ENCODE results near the gene EAF1. TPM values are rescaled to one million over a fixed set of nuclear protein-coding genes. Genes with fewer than 3 reads are reported as not detected.
A peak's percentile ranks its signal among the peaks of the same experiment; 100 is the strongest.
"Not testable (repeated sequence)": the region's sequence is repeated elsewhere in the genome, so short reads cannot be mapped to it uniquely, and the experiment has no call there.

EAF1 gene
- total RNA-seq, 1 experiment from 2014 or later: 16.0 TPM

DNA sequence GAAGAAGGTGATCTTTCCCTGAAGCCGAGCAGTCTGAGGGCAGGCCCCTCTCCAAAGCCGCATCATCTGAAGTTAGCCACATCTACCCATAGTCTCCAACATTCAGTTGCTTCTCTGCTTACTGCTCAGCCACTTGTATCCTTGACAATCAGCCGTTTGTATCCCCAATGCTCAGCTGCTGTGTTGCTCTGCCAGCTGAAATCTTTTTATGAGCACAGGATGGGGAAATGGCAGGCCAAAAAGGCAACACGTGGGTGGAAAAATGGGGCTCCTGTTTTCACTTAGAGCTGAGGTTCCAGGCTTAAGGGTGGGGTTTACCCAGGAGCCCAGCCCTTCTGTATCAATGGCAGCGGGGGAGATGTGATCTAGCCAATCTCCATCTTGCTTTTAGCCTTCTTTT is 36.4 kb upstream of the EAF1 start:
- no peak overlapping the region for H3K4me3 ChIP-seq
- no peak for DNase-seq (ENCODE audit: low read depth in 1 of 2, low spot score in 2 of 2)
- no peaks in the 10 kb centered on the region for H3K27me3 ChIP-seq (replicated peaks)
- no peak overlapping the region for H3K27ac ChIP-seq
- no peaks in the 10 kb centered on the region for H3K9me3 ChIP-seq (replicated peaks)
- H3K4me1 ChIP-seq (replicated peaks): no peaks in the 10 kb centered on the region
- no peaks in the 10 kb centered on the region for H3K36me3 ChIP-seq

DNA sequence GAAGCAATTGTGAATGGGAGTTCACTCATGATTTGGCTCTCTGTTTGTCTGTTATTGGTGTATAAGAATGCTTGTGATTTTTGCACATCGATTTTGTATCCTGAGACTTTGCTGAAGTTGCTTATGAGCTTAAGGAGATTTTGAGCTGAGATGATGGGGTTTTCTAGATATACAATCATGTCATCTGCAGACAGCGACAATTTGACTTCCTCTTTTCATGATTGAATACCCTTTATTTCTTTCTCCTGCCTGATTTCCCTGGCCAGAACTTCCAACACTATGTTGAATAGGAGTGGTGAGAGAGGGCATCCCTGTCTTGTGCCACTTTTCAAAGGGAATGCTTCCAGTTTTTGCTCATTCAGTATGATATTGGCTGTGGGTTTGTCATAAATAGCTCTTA is 34.1 kb upstream of the EAF1 start:
- DNase-seq (ENCODE audit: low read depth in 1 of 2, low spot score in 2 of 2): not testable (repeated sequence)

DNA sequence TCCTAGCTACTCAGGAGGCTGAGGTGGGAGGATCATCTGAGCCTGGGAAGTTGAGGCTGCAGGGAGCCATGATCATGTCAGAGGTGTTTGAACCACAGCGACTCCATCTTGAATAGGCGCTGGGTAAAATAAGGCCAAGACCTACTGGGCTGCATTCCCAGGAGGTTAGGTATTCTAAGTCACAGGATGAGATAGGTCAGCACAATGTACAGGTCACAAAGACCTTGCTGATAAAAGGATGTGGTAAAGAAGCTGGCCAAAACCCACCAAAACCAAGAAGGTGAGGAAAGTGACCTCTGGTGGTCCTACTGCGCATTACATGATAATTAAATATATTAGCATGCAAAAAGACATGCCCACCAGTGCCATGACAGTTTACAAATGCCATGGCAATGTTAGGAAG is 28.7 kb upstream of the EAF1 start:
- H3K27ac ChIP-seq: not testable (repeated sequence)

More for the DNA sequence above, 34.1 kb upstream of the EAF1 start:
- not testable (repeated sequence) for H3K9me3 ChIP-seq (replicated peaks); H3K27me3 ChIP-seq (replicated peaks); H3K36me3 ChIP-seq; H3K27ac ChIP-seq; H3K4me3 ChIP-seq; H3K4me1 ChIP-seq (replicated peaks)

DNA sequence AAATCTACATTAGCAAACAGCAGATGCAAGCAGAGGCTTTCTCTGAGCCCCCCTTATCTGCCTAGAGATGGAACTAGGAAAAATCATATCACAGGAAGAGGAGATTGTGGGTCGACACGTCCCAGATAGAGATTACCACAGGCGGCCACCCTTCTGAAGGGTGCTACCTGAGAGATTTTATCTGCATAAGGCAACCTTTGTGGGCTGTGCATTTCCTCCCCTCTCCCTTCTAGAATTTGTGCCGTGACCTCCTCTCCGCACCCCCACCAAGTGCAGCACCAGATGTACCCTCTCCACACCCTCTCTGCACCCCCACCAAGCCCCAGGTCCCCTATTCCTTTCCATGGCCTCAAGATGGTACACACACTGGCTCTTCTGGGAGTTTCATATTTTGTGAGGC is 27.4 kb upstream of the EAF1 start:
- H3K4me3 ChIP-seq: no peak overlapping the region
- H3K27ac ChIP-seq: no peak overlapping the region
- no peaks in the 10 kb centered on the region for H3K4me1 ChIP-seq (replicated peaks)
- H3K9me3 ChIP-seq (replicated peaks): no peaks in the 10 kb centered on the region
- H3K27me3 ChIP-seq (replicated peaks): no peaks in the 10 kb centered on the region
- no peak for DNase-seq (ENCODE audit: low read depth in 1 of 2, low spot score in 2 of 2)
- no peaks in the 10 kb centered on the region for H3K36me3 ChIP-seq

More for the DNA sequence above, 28.7 kb upstream of the EAF1 start:
- not testable (repeated sequence) for H3K27me3 ChIP-seq (replicated peaks); H3K4me1 ChIP-seq (replicated peaks); H3K9me3 ChIP-seq (replicated peaks); DNase-seq (ENCODE audit: low read depth in 1 of 2, low spot score in 2 of 2); H3K4me3 ChIP-seq; H3K36me3 ChIP-seq

DNA sequence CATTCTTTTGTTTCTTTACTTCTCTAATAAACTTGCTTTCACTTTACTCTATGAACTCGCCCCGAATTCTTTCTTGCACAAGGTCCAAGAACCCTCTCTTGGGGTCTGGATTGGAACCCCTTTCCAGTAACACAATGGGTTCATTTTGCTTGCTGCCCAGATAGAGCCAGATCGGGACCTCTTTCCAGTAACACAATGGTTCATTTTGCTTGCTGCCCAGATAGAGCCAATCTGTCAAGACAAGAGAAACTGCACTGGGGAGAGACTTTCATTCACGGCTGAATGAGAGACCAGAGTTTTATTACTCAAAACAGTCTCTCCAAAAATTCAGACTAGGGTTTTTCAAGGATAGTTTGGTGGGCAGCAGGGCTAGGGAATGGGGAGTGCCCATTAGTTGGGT is 25.5 kb upstream of the EAF1 start:
- no peaks in the 10 kb centered on the region for H3K4me1 ChIP-seq (replicated peaks)

DNA sequence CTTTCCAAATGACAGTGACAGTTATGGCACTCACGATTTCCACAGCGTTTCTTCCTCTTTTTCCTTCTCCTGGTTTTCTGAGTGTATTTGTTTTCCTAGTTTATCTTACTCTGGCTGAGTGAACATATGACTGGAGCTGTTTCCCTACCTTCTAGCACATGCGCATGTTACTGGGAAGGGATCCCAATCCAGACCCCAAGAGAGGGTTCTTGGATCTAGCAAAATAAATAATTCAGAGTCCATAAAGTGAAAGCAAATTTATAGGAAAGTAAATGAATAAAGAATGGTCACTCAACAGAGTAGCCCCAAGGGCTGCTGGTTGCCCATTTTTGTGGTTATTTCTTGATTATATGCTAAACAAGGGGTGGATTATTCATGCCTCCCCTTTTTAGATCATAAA is 23.9 kb upstream of the EAF1 start:
- H3K4me1 ChIP-seq (replicated peaks): no peaks in the 10 kb centered on the region
- no peak overlapping the region for H3K4me3 ChIP-seq
- H3K9me3 ChIP-seq (replicated peaks): no peaks in the 10 kb centered on the region
- no peak for DNase-seq (ENCODE audit: low read depth in 1 of 2, low spot score in 2 of 2)
- no peaks in the 10 kb centered on the region for H3K27me3 ChIP-seq (replicated peaks)
- no peak overlapping the region for H3K27ac ChIP-seq
- H3K36me3 ChIP-seq: no peaks in the 10 kb centered on the region

More for the DNA sequence above, 25.5 kb upstream of the EAF1 start:
- H3K9me3 ChIP-seq (replicated peaks): no peaks in the 10 kb centered on the region
- no peak overlapping the region for H3K4me3 ChIP-seq
- no peaks in the 10 kb centered on the region for H3K36me3 ChIP-seq
- no peak overlapping the region for H3K27ac ChIP-seq
- no peaks in the 10 kb centered on the region for H3K27me3 ChIP-seq (replicated peaks)
- DNase-seq (ENCODE audit: low read depth in 1 of 2, low spot score in 2 of 2): no peak

DNA sequence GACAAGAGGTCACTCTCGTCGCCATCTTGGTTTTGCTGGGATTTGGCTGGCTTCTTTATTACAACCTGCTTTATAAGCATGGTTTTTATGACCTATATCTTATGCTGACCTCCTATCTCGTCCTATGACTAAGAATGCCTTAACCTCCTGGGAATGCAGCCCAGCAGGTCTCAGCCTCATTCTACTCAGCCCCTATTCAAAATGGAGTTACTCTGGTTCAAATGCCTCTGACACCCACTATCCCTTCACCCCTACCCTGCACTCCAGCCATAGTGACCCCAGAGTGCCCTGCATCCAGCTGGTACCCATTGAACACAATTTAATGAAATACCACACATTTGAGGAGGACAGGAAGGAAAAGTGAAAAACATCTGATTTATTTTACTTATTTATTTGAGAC is 23.4 kb upstream of the EAF1 start:
- Histone ChIP-seq H3K9me3 (replicated peaks) (no peaks in the 10 kb centered on the region), H3K36me3 (no peaks in the 10 kb centered on the region), H3K4me3 (no peak overlapping the region), H3K27ac (no peak overlapping the region), H3K4me1 (replicated peaks) (no peaks in the 10 kb centered on the region), H3K27me3 (replicated peaks) (no peaks in the 10 kb centered on the region)
- no peak for DNase-seq (ENCODE audit: low read depth in 1 of 2, low spot score in 2 of 2)

DNA sequence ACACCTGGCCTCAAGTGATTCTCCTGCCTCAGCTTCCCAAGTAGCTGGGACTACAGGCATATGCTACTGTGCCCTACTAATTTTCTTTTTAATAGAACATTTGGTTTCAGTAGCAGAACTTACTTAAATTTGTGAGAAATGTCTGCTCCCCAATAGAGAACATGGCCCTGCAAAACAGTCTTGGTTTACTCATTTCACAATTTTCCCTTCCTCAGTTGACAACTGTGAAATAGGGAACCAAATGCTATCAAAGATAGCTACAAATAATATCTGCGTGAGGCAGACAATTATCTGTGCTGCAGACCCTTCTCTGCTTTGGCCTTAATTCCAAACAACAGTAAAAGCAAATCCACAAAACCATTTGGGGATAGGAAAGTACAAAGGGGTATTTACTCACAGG is 22.6 kb upstream of the EAF1 start:
- Histone ChIP-seq H3K36me3 (no peaks in the 10 kb centered on the region), H3K4me1 (replicated peaks) (no peaks in the 10 kb centered on the region), H3K4me3 (no peak overlapping the region), H3K27ac (no peak overlapping the region), H3K27me3 (replicated peaks) (no peaks in the 10 kb centered on the region), H3K9me3 (replicated peaks) (no peaks in the 10 kb centered on the region)
- DNase-seq (ENCODE audit: low read depth in 1 of 2, low spot score in 2 of 2): no peak

DNA sequence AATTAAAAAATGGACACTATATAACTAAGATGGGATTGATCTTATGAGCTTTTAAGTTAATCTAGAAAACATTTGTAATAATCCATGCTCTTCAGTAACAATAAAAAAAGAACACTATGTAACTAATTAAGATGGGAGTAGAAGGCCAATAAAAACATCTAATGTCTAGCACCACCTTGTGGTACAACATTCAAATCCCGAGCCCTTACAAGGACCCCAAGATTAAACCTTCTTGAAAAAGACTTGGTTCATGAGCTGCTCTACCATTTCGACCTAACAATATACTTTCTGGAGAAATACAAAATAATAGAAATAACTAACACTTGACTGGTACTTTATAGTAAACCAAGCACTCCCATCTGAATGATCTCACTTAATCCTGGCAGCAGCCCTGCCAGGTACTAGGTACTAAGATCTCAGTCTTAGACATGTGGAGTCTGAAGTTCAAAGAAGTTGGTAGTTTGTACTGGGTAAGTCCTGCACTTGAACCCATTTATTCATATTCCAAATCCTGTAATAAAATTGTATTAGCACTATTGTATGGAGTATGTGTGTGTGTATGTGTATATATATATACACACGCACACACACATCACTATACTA is 21.8 kb upstream of the EAF1 start:
- Histone ChIP-seq H3K36me3 (peaks cover 3% of the 10 kb centered on the region; the same call in 1 of the 2 replicates), H3K27ac (no peak overlapping the region), H3K27me3 (replicated peaks) (no peaks in the 10 kb centered on the region), H3K9me3 (replicated peaks) (no peaks in the 10 kb centered on the region), H3K4me3 (no peak overlapping the region), H3K4me1 (replicated peaks) (no peaks in the 10 kb centered on the region)
- DNase-seq (ENCODE audit: low read depth in 1 of 2, low spot score in 2 of 2): peak in 1 of 2 experiments; percentile 35

DNA sequence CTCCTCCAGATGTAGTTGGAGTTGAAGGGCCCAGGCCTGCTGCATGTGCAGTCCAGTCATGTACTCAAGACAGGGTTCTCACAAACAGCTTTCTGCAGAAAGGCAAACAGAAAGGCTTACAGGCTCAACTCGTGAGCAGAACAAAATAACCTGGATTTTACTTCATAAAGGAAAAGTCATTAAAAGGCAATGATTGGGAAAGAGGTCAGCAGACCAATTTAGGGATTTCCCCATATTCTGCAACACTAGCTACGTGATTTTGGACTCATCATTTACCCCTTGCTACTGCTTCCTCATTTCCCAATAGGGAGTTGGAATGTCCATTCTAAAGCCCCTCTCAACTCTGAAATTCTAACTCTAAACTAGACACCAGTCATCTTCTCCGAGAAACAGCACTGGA is 18.2 kb upstream of the EAF1 start:
- DNase-seq (ENCODE audit: low read depth in 1 of 2, low spot score in 2 of 2): no peak

DNA sequence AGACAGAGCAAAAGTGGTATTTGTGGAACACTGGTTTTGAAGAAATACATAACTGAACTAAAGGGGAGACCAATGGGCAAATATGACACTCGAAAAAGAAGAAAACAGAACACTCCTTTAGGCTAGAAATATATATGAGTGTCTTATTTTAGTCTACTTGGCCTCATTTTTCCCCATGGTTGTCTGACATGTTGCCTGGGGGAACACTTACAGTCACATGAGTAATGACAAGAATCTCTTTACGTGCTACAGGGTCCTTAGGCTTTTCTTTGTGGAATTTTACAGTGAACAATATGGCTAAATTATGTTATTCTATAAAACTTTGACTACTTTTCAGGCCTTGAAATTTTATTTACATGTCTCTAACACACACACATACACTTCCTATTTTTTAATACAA is 17.6 kb upstream of the EAF1 start:
- H3K36me3 ChIP-seq: peaks cover 36% of the 10 kb centered on the region
- no peaks in the 10 kb centered on the region for H3K4me1 ChIP-seq (replicated peaks)
- H3K4me3 ChIP-seq: no peak overlapping the region
- H3K9me3 ChIP-seq (replicated peaks): no peaks in the 10 kb centered on the region
- H3K27ac ChIP-seq: no peak overlapping the region
- no peaks in the 10 kb centered on the region for H3K27me3 ChIP-seq (replicated peaks)
- no peak for DNase-seq (ENCODE audit: low read depth in 1 of 2, low spot score in 2 of 2)

More for the DNA sequence above, 18.2 kb upstream of the EAF1 start:
- Histone ChIP-seq H3K27ac (no peak overlapping the region), H3K36me3 (peaks cover 30% of the 10 kb centered on the region), H3K4me1 (replicated peaks) (no peaks in the 10 kb centered on the region), H3K9me3 (replicated peaks) (no peaks in the 10 kb centered on the region), H3K27me3 (replicated peaks) (no peaks in the 10 kb centered on the region), H3K4me3 (no peak overlapping the region)

DNA sequence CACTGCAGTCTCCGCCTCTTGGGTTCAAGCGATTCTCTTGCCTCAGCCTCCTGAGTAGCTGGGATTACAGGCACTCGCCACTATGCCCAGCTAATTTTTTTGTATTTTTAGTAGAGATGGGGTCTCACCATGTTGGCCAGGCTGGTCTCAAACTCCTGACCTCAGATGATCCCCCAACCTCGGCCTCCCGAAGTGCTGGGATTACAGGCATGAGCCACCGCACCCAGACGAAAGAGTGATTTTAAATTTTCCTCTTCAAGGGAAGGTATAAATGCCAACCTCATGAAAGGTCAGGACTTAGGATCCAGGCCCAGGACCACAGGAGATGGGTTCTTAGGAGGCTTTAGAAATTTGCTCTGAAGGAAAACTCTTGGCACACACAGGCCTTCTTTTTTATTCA is 16.4 kb upstream of the EAF1 start:
- not testable (repeated sequence) for DNase-seq (ENCODE audit: low read depth in 1 of 2, low spot score in 2 of 2); H3K9me3 ChIP-seq (replicated peaks); H3K4me1 ChIP-seq (replicated peaks); H3K27me3 ChIP-seq (replicated peaks); H3K27ac ChIP-seq; H3K4me3 ChIP-seq
- H3K36me3 ChIP-seq: peaks cover 48% of the 10 kb centered on the region

DNA sequence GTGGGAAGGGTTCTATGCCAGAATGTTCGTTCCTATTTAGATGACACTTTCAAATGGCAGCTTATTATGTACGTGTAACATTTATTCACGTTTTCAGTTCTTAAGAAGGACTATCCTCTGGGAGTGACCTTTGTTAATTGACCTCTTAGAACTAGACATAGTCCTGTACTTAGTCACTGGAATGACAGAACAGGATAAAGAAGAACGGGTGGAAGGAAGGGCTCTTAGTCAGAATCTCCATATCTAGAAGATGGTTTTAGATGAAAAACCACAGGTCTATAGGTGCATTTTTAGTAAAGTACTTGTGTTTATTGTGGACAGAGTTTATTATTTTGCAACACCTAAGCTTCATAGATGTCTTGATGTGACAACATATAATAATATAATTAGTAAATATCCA is 6.5 kb upstream of the EAF1 start:
- H3K4me3 ChIP-seq: no peak overlapping the region
- no peak for DNase-seq (ENCODE audit: low read depth in 1 of 2, low spot score in 2 of 2)
- no peaks in the 10 kb centered on the region for H3K9me3 ChIP-seq (replicated peaks)
- peaks cover 39% of the 10 kb centered on the region for H3K36me3 ChIP-seq
- no peak overlapping the region for H3K27ac ChIP-seq
- no peaks in the 10 kb centered on the region for H3K4me1 ChIP-seq (replicated peaks)
- no peaks in the 10 kb centered on the region for H3K27me3 ChIP-seq (replicated peaks)

DNA sequence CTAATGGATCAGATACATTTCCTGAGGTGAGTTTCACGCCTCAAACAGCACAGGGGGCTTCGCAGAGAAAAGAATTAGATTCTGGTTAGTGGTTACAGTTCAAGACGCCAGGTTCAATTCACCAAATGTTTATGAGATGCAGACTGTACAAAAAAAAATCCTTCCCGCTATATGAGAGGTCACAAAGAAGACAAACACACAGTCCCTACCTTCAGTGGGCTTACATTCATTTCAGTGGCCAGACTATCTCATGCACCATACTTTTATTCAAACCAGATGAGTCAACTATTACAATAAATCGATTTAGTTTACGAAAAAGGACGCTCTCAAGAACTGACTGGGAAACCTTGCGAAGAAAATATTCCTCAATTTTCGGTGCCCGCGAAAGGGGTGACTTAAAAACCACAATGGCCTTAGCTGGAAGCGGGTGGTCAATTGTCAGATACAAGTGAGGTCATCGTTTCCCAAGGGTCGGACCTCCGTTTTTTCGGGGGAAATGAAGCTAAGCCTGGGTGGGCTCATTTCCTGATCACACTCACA is 749 bp upstream of the EAF1 start:
- Histone ChIP-seq H3K4me3 (peak overlapping the region; percentile 86), H3K27me3 (replicated peaks) (no peaks in the 10 kb centered on the region), H3K36me3 (peaks cover 42% of the 10 kb centered on the region), H3K27ac (peak overlapping the region; percentile 46; the same call in 1 of the 2 replicates), H3K4me1 (replicated peaks) (peaks cover 7% of the 10 kb centered on the region), H3K9me3 (replicated peaks) (no peaks in the 10 kb centered on the region)
- no peak for DNase-seq (ENCODE audit: low read depth in 1 of 2, low spot score in 2 of 2)

DNA sequence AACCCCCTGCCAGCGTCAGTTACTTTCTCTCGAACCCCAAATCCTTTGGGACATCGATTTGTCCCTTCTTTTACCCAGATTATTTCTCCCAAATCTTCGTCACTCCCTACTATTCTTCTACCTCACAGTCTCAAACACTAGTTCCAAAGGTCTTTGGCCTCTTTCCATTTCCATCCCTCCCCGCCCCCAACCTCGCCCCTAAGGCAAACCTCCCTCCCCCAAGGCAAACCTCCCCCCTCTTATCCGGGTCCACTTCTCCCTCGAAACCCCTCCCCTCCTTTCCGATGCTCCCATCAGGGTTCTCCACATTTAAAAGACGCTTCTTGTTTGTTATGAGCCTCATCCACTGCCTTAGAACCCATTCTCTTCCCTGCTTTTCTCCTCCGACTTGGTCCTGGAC is 583 bp downstream of the EAF1 start:
- no peaks in the 10 kb centered on the region for H3K27me3 ChIP-seq (replicated peaks)

More for the DNA sequence above, 583 bp downstream of the EAF1 start:
- Histone ChIP-seq H3K9me3 (replicated peaks) (no peaks in the 10 kb centered on the region), H3K36me3 (peaks cover 45% of the 10 kb centered on the region), H3K4me3 (peak overlapping the region; percentile 86), H3K4me1 (replicated peaks) (peaks cover 7% of the 10 kb centered on the region), H3K27ac (peak overlapping the region; percentile 46)
- no peak for DNase-seq (ENCODE audit: low read depth in 1 of 2, low spot score in 2 of 2)

Measured in SJSA1 (cell line).